Karpas-422 (cell line): ENCODE measurements around the gene PRRT1. TPM values are rescaled to one million over a fixed set of nuclear protein-coding genes. Genes with fewer than 3 reads are reported as not detected.
"Not testable (repeated sequence)": the region's sequence is repeated elsewhere in the genome, so short reads cannot be mapped to it uniquely, and the experiment has no call there.

Source experiments
- DNase-seq: peaks from one replicate; pipeline ENCODE4 v3.0.0-alpha.2; 2015
- H2AFZ ChIP-seq: fragments of 200-600 bp; sonication (generic); 2 replicates; pipeline ENCODE4 v1.6.1; 2014; ENCODE audit warnings: antibody characterized with exemption, low read length, mixed read lengths
- H3K27ac ChIP-seq: fragments of 200-600 bp; sonication (generic); 2 replicates; pipeline ENCODE4 v1.5.1; 2014; ENCODE audit warnings: mild to moderate bottlenecking, low read length, moderate library complexity
- H3K27me3 ChIP-seq: fragments of 200-600 bp; sonication (generic); 2 replicates; pipeline ENCODE4 v1.6.1; 2014; ENCODE audit warnings: low read length, mixed read lengths
- H3K36me3 ChIP-seq: fragments of 200-600 bp; sonication (generic); 2 replicates; pipeline ENCODE4 v1.6.1; 2014; ENCODE audit warnings: low read length, mixed read lengths; ENCODE audit not compliant: insufficient read depth
- H3K4me1 ChIP-seq: fragments of 200-600 bp; sonication (generic); 2 replicates; pipeline ENCODE4 v1.6.1; 2014; ENCODE audit warnings: mild to moderate bottlenecking, low read length, mixed read lengths
- H3K4me2 ChIP-seq: fragments of 200-600 bp; sonication (generic); 2 replicates; pipeline ENCODE4 v1.6.1; 2014; ENCODE audit warnings: low read length, low read depth, mild to moderate bottlenecking; ENCODE audit not compliant: poor library complexity, severe bottlenecking
- H3K4me3 ChIP-seq: fragments of 200-600 bp; sonication (generic); 2 replicates; pipeline ENCODE4 v1.5.1; 2014; ENCODE audit warnings: mild to moderate bottlenecking, antibody characterized with exemption, low read length, mixed read lengths
- H3K79me2 ChIP-seq: fragments of 200-600 bp; sonication (generic); 2 replicates; pipeline ENCODE4 v1.6.1; 2014; ENCODE audit warnings: mild to moderate bottlenecking, low read length, mixed read lengths
- H3K9ac ChIP-seq: fragments of 200-600 bp; sonication (generic); 2 replicates; pipeline ENCODE4 v1.6.0; 2014; ENCODE audit warnings: low read length
- H3K9me2 ChIP-seq: fragments of 200-600 bp; sonication (generic), shearing (Covaris generic); replicated peaks from 2 replicates; pipeline ENCODE4 v1.6.0; 2014; ENCODE audit warnings: mild to moderate bottlenecking, low read length, moderate library complexity; ENCODE audit not compliant: insufficient read depth
- H3K9me3 ChIP-seq: fragments of 300-700, 200-600 bp; sonication (generic); 2 replicates; pipeline ENCODE4 v1.6.1; 2014; ENCODE audit warnings: low read length, mixed read lengths
- H4K20me1 ChIP-seq: fragments of 200-600 bp; sonication (generic); 2 replicates; pipeline ENCODE4 v1.6.1; 2014; ENCODE audit warnings: mild to moderate bottlenecking, antibody characterized with exemption, low read length, low read depth; ENCODE audit not compliant: insufficient read depth
- total RNA-seq: library from RNA; depleted of rRNA; stranded (reverse); fragments of >200 nt; shearing (Covaris generic); gene quantifications from 2 replicates; pipeline ENCODE4 v1.2.3, GENCODE V29; 2014; ENCODE audit warnings: low replicate concordance

PRRT1 gene
- total RNA-seq, 1 experiment from 2014 or later = 0.75 TPM

- H3K9me2 ChIP-seq = no peaks in the 10 kb centered on the region
- H3K27me3 ChIP-seq = no peaks in the 10 kb centered on the region
- H3K27ac ChIP-seq = no peak overlapping the region
- no peak overlapping the region for H3K9ac ChIP-seq
- H3K4me3 ChIP-seq = no peak overlapping the region
- no peaks in the 10 kb centered on the region for H4K20me1 ChIP-seq
- no peaks in the 10 kb centered on the region for H3K4me1 ChIP-seq
- H3K4me2 ChIP-seq = no peak overlapping the region
- no peaks in the 10 kb centered on the region for H3K36me3 ChIP-seq
- no peaks in the 10 kb centered on the region for H3K79me2 ChIP-seq
- H3K9me3 ChIP-seq = no peaks in the 10 kb centered on the region
- H2AFZ ChIP-seq = no peak overlapping the region
- DNase-seq = no peak
Measured at GRCh38 chr6:32146287-32146686, 5.5 kb downstream of the PRRT1 start.

GRCh38 chr6:32144238-32144637 lies 7.5 kb downstream of the PRRT1 start:
- H3K9me2 ChIP-seq, H3K4me2 ChIP-seq, H3K4me3 ChIP-seq, H3K9ac ChIP-seq, H4K20me1 ChIP-seq, H2AFZ ChIP-seq, H3K79me2 ChIP-seq, H3K27ac ChIP-seq, H3K9me3 ChIP-seq, DNase-seq, H3K27me3 ChIP-seq, H3K36me3 ChIP-seq, H3K4me1 ChIP-seq: not testable (repeated sequence)

GRCh38 chr6:32140420-32141046 lies 11.2 kb downstream of the PRRT1 start:
- no peaks in the 10 kb centered on the region for H3K4me1 ChIP-seq
- no peak overlapping the region for H2AFZ ChIP-seq
- H3K9me2 ChIP-seq = no peaks in the 10 kb centered on the region
- H3K9me3 ChIP-seq = no peaks in the 10 kb centered on the region
- no peak for DNase-seq
- H3K9ac ChIP-seq = no peak overlapping the region
- H3K36me3 ChIP-seq = no peaks in the 10 kb centered on the region
- H4K20me1 ChIP-seq = no peaks in the 10 kb centered on the region
- H3K27me3 ChIP-seq = no peaks in the 10 kb centered on the region
- H3K4me2 ChIP-seq = no peak overlapping the region
- H3K79me2 ChIP-seq = no peaks in the 10 kb centered on the region
- no peak overlapping the region for H3K27ac ChIP-seq
- H3K4me3 ChIP-seq = no peak overlapping the region

- no peaks in the 10 kb centered on the region for H3K36me3 ChIP-seq
- no peaks in the 10 kb centered on the region for H3K27me3 ChIP-seq
- H3K4me2 ChIP-seq = no peak overlapping the region
- H3K27ac ChIP-seq = no peak overlapping the region
- no peak overlapping the region for H2AFZ ChIP-seq
- no peak for DNase-seq
- no peaks in the 10 kb centered on the region for H3K9me2 ChIP-seq
- no peak overlapping the region for H3K9ac ChIP-seq
- no peaks in the 10 kb centered on the region for H3K9me3 ChIP-seq
- no peak overlapping the region for H3K4me3 ChIP-seq
- no peaks in the 10 kb centered on the region for H3K4me1 ChIP-seq
- no peaks in the 10 kb centered on the region for H4K20me1 ChIP-seq
- no peaks in the 10 kb centered on the region for H3K79me2 ChIP-seq
Measured at GRCh38 chr6:32139590-32139989, 12.1 kb downstream of the PRRT1 start.

- H3K4me1 ChIP-seq = no peaks in the 10 kb centered on the region
- H3K4me2 ChIP-seq = no peak overlapping the region
- H3K9me2 ChIP-seq = no peaks in the 10 kb centered on the region
- no peak overlapping the region for H3K4me3 ChIP-seq
- DNase-seq = no peak
- no peaks in the 10 kb centered on the region for H3K27me3 ChIP-seq
- H3K79me2 ChIP-seq = no peaks in the 10 kb centered on the region
- H4K20me1 ChIP-seq = no peaks in the 10 kb centered on the region
- no peak overlapping the region for H2AFZ ChIP-seq
- no peaks in the 10 kb centered on the region for H3K36me3 ChIP-seq
- no peak overlapping the region for H3K27ac ChIP-seq
- no peak overlapping the region for H3K9ac ChIP-seq
- H3K9me3 ChIP-seq = no peaks in the 10 kb centered on the region
Measured at GRCh38 chr6:32137454-32137853, 14.3 kb downstream of the PRRT1 start.

GRCh38 chr6:32133786-32134185 lies 18.0 kb downstream of the PRRT1 start:
- Histone ChIP-seq H3K27ac (no peak overlapping the region), H3K9ac (no peak overlapping the region), H3K79me2 (peaks cover 11% of the 10 kb centered on the region), H3K9me3 (no peaks in the 10 kb centered on the region), H3K27me3 (no peaks in the 10 kb centered on the region), H3K4me3 (no peak overlapping the region), H3K36me3 (no peaks in the 10 kb centered on the region), H3K4me1 (peaks cover 9% of the 10 kb centered on the region), H3K9me2 (no peaks in the 10 kb centered on the region), H2AFZ (no peak overlapping the region), H3K4me2 (no peak overlapping the region), H4K20me1 (no peaks in the 10 kb centered on the region)
- DNase-seq = no peak

GRCh38 chr6:32132110-32132509 lies 19.6 kb downstream of the PRRT1 start:
- no peaks in the 10 kb centered on the region for H3K36me3 ChIP-seq
- H3K4me2 ChIP-seq = no peak overlapping the region
- peaks cover 25% of the 10 kb centered on the region for H3K79me2 ChIP-seq
- no peak overlapping the region for H3K9ac ChIP-seq
- H3K27me3 ChIP-seq = no peaks in the 10 kb centered on the region
- H2AFZ ChIP-seq = no peak overlapping the region
- DNase-seq = no peak
- H3K9me2 ChIP-seq = no peaks in the 10 kb centered on the region
- no peak overlapping the region for H3K4me3 ChIP-seq
- no peak overlapping the region for H3K27ac ChIP-seq
- H3K4me1 ChIP-seq = peaks cover 17% of the 10 kb centered on the region
- no peaks in the 10 kb centered on the region for H4K20me1 ChIP-seq
- no peaks in the 10 kb centered on the region for H3K9me3 ChIP-seq

- Histone ChIP-seq H3K4me2 (no peak overlapping the region), H3K9me2 (no peaks in the 10 kb centered on the region)
Measured at GRCh38 chr6:32131439-32131948, 20.2 kb downstream of the PRRT1 start.

More at GRCh38 chr6:32131439-32131948, 20.2 kb downstream of the PRRT1 start:
- Histone ChIP-seq H3K79me2 (peaks cover 31% of the 10 kb centered on the region), H3K27me3 (no peaks in the 10 kb centered on the region), H3K36me3 (no peaks in the 10 kb centered on the region), H3K4me3 (no peak overlapping the region), H3K4me1 (peaks cover 23% of the 10 kb centered on the region), H4K20me1 (no peaks in the 10 kb centered on the region), H3K9ac (no peak overlapping the region), H3K27ac (no peak overlapping the region), H2AFZ (no peak overlapping the region), H3K9me3 (no peaks in the 10 kb centered on the region)
- DNase-seq = no peak
